Endometrial microvascular endothelial cells (primary cell): ENCODE measurements around the gene PRKCH. TPM values are rescaled to one million over a fixed set of nuclear protein-coding genes. Genes with fewer than 3 reads are reported as not detected.

Source experiments
- in situ Hi-C: cut with HindIII; loops from 2 replicates; pipeline ENCODE4 v1.10.0; 2017; ENCODE audit warnings: low sequenced_read_pairs, low pct_unique_long_range_greater_than_20kb; ENCODE audit errors: inconsistent ontology term
- total RNA-seq: library from RNA; depleted of rRNA; stranded (reverse); fragments of >200 nt; gene quantifications from one replicate; pipeline ENCODE4 v1.2.3, GENCODE V29; 2015; ENCODE audit errors: inconsistent ontology term

Gene PRKCH
- total RNA-seq, 1 donor from 2014 or later = 116 TPM

DNA sequence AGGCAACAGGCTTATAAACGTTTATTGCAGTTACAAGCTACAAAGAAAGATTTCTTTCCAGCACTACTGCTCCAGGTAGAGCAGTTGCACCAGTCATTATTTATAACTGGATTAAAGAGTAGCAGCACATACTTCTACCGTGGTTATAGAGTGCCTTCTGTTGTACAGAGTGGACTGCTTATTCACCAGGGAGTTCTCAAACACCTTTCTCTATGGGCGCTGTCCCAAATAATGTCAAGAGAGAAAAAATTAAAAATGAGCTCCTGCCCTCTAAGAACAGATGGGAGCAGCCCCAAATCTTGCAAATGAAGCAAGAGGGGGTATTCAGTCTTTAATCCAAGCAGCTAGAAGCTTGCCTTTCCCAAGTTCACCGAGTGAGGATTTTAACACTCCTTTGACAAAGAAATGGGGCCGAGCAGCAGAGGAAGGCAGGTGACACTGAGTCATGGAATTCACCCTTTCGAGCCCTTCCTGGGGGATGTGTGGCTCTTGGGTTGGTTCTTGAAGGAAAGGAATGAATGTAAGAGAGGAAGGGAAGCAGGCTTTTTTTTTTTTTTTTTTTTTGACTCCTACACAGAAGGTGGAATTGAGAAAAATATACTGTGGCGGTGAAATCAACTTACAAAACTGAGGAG, 181.2 kb downstream of the PRKCH start:
- in situ Hi-C loops = no loop called here

DNA sequence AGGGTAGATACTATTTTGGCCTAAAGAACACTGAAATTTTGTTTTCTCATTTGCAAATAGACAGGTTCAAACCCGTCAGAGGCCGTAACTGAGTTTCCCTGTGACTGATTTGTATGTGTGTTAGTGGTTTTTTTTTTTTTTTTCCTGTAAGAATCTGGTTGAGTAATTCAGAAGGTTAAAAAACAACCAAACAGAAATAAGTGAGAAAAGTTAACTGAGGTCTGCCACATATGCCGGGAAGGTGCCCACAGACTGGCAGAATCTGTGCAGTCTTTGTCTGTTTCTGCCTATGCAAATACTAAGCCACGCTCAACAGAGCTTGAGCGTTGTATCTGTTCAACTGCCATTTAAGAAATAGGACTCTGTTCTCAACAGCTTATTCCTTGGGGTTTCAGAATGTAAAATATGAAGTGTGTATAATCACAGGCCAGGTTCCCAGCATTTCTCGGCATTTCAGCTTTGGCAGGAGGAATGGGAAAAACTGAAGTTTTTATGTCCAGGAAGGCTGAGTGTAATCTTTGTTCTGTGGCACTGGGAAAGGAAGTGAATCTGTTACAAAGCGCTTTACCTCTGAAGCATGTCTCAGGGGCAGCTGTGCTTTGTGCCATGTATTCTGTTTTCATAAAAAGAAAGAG, 181.9 kb downstream of the PRKCH start:
- in situ Hi-C loops = no loop called here

DNA sequence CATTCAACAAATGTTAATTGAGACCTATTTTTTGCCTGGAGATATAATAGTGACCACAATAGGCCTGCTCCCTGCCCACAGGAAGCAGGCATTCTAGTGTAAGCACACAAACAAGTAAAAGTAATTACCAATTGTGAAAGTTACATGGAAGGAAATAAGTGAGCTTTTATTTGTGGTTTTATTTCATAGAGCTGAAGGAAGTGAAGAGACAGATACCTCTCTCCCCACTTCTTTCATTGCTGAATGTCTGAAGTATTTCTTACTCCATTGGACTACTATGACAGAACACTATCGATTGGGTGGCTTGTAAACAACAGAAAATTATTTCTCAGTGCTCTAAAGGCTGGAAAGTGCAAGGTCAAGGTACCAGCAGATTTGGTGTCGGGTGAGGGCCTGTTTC, 183.5 kb downstream of the PRKCH start:
- in situ Hi-C loops = no loop called here

DNA sequence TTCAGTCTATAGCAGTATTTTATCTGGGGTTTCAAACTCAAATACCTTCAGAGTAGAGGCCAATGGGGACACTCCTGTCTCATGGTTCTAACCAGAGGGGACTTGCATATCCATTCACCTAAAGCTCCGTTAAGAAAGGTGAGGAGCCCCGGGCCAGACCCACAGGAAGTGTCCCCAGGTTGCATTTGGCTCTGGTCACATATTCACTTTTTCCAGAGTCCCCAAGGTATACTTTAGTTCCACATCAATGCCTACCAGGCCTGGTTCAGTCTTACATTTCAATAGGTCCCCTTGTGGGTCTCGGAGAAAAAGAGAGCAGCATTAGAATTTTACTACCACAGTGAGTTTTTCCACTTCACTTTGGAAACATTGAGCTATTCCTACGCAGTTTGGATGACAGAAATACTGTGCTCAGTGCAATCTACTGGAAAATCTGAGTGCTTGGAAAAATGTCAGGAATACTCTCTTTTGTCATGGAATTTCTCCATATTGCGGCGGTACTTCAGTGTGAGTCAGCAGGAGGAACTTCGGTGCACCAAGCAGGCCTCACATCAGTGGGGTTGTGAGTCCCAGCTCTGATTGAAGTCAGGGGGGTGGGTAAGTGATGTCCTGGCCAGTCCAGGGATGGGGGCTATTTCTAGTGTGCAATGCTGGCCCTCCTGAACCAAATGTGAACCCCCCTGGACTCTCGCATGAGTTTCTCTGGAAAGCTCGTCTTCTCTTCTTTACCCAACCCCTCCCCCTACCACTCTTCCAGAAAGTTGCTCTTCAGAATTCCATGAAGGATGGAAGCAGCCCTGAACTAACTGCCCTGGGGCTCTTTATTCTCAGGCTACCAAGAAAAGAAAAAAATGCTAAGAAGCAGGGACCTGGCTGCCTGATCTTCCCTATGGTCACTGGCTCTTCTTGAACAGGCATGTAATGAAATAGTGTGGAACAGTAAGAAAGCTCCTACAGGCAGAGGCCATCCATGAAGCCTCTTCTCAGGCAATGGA, 184.7 kb downstream of the PRKCH start:
- in situ Hi-C loops = no loop called here

DNA sequence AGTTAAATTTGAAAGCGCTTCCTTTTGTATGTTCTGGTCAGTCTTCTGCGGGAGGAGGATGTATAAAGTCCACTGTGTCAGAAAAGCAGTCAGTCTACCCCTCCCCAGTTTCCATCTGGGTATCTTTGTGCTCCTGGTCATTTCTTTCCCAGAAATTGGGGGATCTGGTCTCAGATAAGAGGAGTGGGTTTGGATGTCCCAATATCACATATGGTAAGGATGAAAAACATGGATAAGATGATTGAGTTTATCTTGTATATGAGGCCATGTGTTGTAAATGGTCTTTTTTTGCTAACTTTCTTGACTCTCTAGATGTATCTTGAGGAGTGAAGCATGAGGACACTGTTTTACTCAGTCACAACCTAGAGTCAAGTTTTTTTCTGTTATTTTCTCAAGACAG, 187.1 kb downstream of the PRKCH start:
- in situ Hi-C loops = no loop called here

DNA sequence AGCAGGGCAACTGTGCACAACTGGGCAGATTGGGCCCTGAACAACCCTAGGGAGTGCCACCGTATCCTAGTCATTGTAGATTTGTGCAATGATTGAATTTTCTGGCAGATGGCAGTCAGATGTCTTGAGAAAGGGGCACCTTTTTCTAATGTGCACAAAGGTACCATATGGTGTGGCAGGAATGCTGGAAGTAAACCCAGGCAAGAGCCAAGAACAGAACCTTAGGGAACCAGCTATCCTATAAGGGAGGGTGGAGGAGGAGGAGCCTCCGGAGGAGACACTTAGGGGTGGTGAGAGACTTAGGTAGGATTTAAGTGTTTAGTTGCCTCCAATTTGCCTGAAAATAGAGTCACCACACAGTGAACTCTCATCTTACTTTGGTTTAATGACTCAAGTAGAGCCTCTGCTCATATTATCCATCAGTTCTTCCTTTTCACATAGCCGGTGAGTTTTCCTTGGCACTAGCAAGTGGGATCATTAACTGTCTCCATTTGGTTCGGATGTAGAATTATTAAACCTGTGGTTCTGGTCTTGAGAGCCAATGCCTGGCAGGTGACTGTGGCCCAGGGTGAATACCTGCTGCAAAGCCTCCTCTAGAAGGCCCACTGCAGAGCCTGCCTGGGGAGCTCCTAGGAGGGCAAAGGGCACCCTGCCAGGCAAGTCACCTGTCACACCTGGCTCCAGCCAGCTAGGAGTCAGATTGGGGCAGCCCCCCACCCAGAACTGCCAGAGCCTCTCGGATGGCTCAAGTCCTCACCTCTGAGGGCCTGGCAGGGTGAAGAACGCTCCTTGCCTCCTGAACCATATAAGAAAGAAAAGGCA, 189.6 kb downstream of the PRKCH start:
- in situ Hi-C loops = no loop called here

DNA sequence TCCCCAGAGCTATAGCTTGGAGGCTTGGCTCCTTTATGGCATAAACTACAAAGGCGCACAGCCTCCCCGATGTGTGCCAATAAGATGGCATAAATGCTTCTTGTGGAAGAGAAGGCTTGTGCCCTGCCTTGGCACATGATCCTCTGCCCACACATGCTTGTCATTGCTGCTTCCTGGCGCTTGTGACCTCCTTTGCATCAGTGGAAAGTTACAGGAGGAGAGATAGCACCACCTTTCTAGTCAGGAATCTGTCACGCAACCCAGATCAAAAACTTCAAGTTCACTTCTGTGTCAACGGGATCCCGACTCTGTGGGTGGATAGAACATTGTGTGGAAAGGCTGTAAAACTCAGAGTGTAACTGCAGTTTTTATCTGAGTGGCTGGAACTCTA, 190.2 kb downstream of the PRKCH start:
- in situ Hi-C loops = no loop called here

DNA sequence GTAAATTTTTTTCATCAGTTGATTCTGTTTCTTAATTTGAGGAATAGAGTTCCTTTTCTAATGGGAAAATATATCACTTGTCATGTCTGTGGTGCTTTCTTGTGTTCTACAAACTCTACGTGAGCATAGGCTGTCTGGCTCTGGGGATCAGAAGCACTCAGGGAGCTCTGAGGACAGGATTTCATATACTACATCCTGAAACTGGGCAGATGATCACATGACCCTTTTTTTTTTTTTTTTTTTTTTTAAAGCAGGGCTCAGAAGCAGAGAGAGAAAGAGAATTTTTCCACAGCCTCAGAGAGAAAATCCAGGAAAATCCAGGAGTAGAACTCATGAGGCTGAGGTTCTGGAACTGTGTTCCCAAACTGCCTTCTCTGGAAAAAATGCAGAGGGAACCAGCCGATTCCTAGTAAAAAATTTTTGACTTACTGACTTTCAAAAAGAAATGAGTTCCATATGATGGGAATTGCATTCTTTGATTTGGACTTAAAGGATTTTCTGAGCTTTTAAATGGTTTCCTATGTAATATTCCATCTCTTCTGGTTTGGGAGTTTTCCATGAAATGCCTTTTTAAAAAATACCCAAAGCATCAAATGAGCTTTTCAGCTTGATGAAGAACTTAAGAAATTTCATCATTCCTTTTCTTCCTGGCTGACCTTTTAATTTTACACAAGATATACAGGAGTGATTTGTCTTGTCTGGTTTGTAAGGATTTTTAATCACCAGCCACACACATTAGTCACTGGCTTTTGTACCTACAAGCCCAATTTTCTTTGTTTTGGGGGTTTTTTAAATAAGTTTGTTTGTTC, 190.9 kb downstream of the PRKCH start:
- in situ Hi-C loops = no loop called here

DNA sequence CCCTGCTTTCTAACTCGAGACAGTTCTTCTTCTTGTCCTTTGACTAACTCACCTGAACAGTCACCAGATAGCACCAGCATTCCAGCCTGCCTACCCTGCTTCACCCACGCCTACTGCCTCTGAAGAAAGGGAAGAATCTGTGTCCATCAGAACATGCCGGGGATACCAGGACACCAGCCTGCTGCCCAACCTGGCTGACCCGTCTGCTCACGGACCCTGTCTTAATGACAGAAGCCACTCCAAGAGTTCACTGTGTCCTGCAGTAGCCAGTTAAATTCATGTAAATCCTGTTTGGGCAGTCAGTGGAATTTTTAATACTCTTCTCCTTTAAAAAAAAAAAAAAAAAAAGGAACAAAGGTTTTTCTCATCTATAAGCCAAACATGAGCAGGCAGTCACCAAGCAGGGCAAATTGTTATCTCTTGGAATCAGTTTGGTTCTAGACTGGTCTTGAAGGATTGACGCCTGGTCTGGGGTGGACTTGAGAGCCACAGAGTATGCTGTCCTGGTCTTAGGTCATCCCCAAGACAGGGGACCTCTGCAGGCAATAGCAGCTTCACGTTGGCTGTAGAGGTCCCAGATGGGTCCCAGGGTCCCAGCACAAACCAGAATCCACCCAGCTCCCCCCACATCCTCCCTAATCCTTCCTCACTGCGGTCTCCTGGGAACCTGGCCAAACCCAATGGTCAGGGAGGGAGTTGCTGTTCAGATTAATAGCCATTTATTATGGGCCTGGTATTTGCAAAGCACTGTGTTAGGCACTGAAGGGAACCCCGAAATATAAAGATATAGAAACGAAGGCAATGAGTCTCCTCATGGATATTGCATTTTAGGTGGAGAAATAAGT, 192.8 kb downstream of the PRKCH start:
- in situ Hi-C loops = no loop called here

DNA sequence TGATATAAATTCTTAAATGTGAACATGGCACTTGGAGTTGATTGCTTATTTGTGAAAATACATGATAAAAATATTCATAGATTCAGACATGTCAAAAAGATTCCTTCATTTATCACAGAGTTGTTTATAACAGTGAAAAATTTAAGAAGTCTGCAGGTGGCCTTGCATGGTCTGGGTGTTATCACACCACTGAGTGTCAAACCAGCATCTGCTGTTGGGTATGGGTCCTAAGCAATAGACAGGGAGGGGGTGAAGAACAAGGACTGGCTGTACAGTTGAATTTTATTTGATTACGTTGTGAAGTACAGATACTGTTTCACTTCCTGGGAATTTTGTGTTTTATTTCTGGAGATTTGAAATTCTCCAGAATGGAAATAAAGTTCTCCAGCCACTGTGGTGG, 193.5 kb downstream of the PRKCH start:
- in situ Hi-C loops = no loop called here

DNA sequence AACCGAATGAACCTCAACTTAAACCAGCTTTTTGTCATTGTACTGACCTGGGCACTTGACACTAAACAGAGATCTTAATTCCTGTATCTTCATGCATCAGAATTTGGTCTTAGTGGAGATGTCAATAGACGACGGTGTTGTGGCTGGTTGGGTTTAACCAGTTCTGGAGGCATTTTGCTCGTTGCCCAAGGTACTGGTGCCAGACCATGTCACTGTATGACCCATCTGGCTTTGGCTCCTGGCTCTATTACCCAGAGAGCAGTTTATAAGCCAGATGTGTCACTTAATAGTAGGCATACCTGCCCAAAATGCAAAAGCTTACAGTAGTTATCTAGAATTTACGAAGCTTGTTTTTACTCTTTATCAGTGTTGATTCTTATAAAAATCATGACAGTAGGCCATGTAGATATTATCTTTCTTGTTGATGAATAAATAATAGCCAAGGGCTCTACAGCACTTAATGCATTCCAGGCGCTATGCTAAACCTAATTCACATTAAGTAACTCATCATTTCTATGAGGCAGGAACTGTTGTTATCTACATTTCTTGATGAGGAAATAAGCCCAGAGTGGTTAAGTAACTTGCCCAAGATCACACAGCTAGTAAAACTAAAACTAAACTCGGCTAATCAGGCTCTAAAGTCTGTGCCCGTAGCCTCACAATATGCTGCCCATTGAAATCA, 194.2 kb downstream of the PRKCH start:
- in situ Hi-C loops = no loop called here

DNA sequence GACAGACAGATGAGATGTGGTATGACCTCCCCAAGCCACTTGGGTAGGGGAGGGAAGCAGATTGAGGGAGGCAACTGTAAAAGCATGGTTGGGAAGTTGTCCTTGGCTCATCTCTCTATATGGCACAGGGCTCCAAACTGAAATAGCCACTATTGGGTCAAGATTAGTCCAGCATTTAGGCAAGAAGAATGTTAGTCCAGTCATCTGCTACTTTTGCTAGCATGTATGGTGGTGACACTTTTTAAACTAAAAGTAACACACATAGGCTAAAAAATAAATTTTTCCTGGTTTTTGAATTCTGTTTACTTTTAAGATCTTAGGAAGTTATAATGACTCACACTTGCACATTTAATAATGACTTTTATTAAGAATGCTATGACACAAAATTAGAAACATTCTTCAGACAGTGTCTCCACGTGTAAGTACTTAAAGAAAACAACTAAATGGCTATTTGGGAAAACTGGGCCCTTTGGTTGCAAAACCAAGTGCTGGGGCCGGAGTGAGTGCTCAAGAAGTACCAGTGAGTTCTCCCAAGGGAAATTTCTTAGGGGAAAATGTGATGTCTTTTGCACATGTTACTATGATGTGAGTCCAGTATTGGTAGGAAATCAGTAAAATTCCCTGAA, 194.9 kb downstream of the PRKCH start:
- in situ Hi-C loops = no loop called here

DNA sequence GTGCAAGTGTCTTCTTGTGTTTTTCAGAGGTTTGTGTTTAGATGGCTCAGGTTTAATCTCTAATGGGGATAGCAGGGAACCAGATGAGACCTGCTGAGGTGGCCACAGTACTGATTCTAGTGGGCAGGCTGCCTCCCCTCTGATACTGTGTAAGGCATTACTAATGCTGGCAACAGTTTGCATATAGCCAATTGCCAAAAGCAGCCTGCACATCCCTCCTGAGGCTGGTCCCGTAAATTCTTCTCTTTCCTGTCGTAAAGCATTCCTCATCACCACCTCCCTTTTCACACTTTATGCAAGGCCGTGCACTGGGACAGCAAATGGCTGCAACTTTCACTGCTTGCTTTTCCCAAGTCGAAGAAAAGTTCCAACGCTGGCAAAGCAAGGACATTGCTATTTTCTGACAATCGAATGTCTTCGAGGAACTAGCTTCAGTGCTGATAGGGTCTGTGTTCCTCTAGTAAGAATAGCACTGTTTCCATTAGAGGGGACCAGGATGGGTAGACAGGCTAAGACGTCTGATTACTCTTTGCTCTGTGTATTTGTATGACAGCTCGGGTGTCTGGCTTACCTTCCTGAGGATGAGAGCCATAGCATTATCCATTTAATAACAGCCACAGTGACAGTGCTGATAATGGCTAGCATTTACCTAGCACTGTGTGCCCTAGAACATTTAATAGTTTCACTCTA, 195.7 kb downstream of the PRKCH start:
- in situ Hi-C loops = no loop called here

DNA sequence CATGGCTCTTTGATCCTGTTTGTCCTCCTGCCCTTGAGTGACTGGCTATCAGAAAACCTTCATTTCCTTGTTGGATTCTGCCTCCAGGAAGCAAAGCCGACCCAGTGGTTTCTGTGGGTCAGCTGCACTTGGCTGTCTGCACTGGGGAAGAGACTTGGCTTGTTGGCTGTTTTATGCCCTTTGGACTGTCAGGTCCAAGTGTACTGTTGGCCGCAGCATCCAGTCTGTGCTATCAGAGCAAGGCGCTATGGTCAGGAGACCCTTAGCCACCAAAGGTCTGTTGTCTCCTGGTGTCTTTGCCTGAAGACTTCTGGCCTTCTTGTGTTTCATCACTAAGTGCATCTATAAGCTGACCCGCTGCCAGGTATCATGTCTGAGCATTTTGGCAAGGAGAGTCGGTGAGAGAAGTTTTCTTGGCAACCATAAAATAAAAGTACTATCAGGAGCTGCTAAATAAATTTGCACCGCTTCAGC, 196.6 kb downstream of the PRKCH start:
- in situ Hi-C loops = no loop called here

DNA sequence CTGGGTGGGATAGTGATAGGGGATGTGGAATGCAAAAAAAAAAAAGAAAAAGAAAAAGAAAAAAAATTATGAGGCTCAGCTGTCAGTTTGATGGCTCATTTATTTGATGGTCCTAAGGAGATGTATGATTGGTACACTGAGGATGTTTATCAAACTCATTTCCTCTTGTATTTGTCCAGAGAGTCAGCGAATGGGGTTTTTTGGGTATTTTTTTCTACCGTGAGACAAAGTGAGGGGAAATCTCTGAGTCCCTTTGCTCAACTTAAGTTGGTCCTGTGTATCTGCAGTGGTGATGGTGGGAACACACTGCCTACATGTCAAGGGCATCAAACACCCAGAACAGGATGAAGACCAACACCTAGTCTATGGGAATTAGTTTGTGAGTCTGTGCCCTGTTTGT, 197.0 kb downstream of the PRKCH start:
- in situ Hi-C loops = no loop called here

DNA sequence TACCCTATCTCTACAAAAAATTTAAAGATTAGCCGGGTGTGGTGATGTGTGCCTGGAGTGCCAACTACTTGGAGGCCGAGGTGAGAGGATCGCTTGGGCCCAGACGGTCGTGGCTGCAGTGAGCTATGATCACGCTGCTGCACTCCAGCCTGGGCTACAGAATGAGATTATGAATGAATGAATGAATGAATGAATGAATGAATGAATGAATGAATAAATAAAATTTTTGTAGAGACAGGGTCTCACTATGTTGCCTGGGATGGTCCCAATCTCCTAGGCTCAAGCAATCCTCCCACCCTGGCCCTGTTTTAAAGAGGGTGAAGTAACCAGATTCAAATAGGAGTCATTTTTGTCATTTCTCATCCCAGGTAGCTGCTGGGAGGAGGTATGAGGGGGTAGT, 197.7 kb downstream of the PRKCH start:
- in situ Hi-C loops = no loop called here
